PC-3 (cell line): Measurements from ENCODE around the gene LIME1.

Source experiments
- EZH2 ChIP-seq: fragments of 300-600 bp; sonication (generic); IDR thresholded peaks from one replicate; pipeline ENCODE4 v1.6.1; 2017; ENCODE audit warnings: antibody characterized with exemption, mild to moderate bottlenecking, low read length; ENCODE audit not compliant: unreplicated experiment
- EZH2phosphoT487 ChIP-seq: fragments of 300-600 bp; sonication (generic); IDR thresholded peaks from 2 replicates; pipeline ENCODE4 v1.6.1; 2018; ENCODE audit warnings: mild to moderate bottlenecking, antibody characterized with exemption, low read length, borderline replicate concordance
- TF ChIP-seq, protein P1 (sequence below): fragments of 300-600 bp; sonication (generic); conservative IDR thresholded peaks from 2 replicates; pipeline ENCODE4 v1.5.1; 2017; ENCODE audit warnings: antibody characterized with exemption, low read depth, mild to moderate bottlenecking, low read length

DNA sequence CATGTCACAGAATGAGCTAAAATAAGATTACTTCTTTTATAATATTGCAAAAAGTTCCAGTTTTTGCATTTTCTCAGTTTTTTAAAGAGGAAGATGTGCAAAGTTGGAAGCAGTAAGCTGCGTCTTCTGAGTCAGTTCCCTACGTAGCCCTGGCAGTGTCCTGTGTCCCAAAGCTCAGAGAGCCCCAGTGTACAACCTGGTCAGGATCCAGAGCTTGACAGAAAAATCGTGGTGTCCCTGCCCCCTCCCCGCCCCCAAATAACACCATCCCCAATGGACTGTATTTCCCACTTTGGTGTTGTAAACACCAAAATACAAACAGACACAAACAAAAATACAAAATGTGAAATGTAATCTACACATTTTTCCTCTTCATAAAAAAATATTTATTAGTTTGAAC is 7.7 kb downstream of the LIME1 start:
- TF ChIP-seq, protein P1, sequence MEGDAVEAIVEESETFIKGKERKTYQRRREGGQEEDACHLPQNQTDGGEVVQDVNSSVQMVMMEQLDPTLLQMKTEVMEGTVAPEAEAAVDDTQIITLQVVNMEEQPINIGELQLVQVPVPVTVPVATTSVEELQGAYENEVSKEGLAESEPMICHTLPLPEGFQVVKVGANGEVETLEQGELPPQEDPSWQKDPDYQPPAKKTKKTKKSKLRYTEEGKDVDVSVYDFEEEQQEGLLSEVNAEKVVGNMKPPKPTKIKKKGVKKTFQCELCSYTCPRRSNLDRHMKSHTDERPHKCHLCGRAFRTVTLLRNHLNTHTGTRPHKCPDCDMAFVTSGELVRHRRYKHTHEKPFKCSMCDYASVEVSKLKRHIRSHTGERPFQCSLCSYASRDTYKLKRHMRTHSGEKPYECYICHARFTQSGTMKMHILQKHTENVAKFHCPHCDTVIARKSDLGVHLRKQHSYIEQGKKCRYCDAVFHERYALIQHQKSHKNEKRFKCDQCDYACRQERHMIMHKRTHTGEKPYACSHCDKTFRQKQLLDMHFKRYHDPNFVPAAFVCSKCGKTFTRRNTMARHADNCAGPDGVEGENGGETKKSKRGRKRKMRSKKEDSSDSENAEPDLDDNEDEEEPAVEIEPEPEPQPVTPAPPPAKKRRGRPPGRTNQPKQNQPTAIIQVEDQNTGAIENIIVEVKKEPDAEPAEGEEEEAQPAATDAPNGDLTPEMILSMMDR: no peak
- TF ChIP-seq EZH2 (no peak), EZH2phosphoT487 (no peak)
